HepG2 (cell line): ENCODE results near the gene YPEL3. TPM values are rescaled to one million over a fixed set of nuclear protein-coding genes. Genes with fewer than 3 reads are reported as not detected.
A peak's percentile ranks its signal among the peaks of the same experiment; 100 is the strongest.

Experiments used
- ELF3 ChIP-seq: IDR thresholded peaks from 2 replicates; pipeline ENCODE4 v1.6.1; 2016; ENCODE audit warnings: missing genetic modification reagents, missing compliant biosample characterization
- ERF ChIP-seq: IDR thresholded peaks from 2 replicates; pipeline ENCODE4 v1.6.1; 2018; ENCODE audit warnings: missing biosample characterization, missing genetic modification reagents
- NR2F6 ChIP-seq, 2 experiments: IDR thresholded peaks; 2 replicates each; pipeline ENCODE4 v1.6.1; 2016; ENCODE audit warnings: antibody characterized with exemption in 1 of 2, mild to moderate bottlenecking in 1 of 2
- PREB ChIP-seq: sonication (generic); formaldehyde crosslinking; IDR thresholded peaks from 2 replicates; pipeline ENCODE4 v1.4.0; 2020; ENCODE audit warnings: missing genetic modification reagents
- THAP8 ChIP-seq: sonication (generic); formaldehyde crosslinking; IDR thresholded peaks from 2 replicates; pipeline ENCODE4 v1.5.1; 2020; ENCODE audit warnings: missing genetic modification reagents, mild to moderate bottlenecking, borderline replicate concordance
- TSC22D2 ChIP-seq: sonication (generic); formaldehyde crosslinking; IDR thresholded peaks from 2 replicates; pipeline ENCODE4 v1.5.1; 2020; ENCODE audit warnings: missing genetic modification reagents, mild to moderate bottlenecking, borderline replicate concordance
- ZFP62 ChIP-seq: sonication (generic); formaldehyde crosslinking; IDR thresholded peaks from 2 replicates; pipeline ENCODE4 v1.4.0; 2020; ENCODE audit warnings: missing genetic modification reagents
- ZNF205 ChIP-seq: IDR thresholded peaks from 2 replicates; pipeline ENCODE4 v1.6.1; 2018; ENCODE audit warnings: missing biosample characterization, missing genetic modification reagents
- ZNF224 ChIP-seq: sonication (generic); formaldehyde crosslinking; IDR thresholded peaks from 2 replicates; pipeline ENCODE4 v1.5.0; 2020; ENCODE audit warnings: mild to moderate bottlenecking, missing genetic modification reagents
- ZNF256 ChIP-seq: sonication (generic); formaldehyde crosslinking; conservative IDR thresholded peaks from 2 replicates; pipeline ENCODE4 v1.4.0; 2020; ENCODE audit warnings: missing genetic modification reagents
- ZNF530 ChIP-seq: sonication (generic); formaldehyde crosslinking; IDR thresholded peaks from 2 replicates; pipeline ENCODE4 v1.5.0; 2020; ENCODE audit warnings: low read depth, mild to moderate bottlenecking, missing genetic modification reagents
- ZNF558 ChIP-seq: sonication (generic); formaldehyde crosslinking; IDR thresholded peaks from 2 replicates; pipeline ENCODE4 v1.9.0; 2022; ENCODE audit warnings: mild to moderate bottlenecking, missing genetic modification reagents, borderline replicate concordance
- ZNF646 ChIP-seq: sonication (generic); formaldehyde crosslinking; IDR thresholded peaks from 2 replicates; pipeline ENCODE4 v1.9.0; 2021; ENCODE audit warnings: mild to moderate bottlenecking, missing genetic modification reagents
- ZNF713 ChIP-seq: sonication (generic); formaldehyde crosslinking; IDR thresholded peaks from 2 replicates; pipeline ENCODE4 v1.4.0; 2020; ENCODE audit warnings: mild to moderate bottlenecking, missing genetic modification reagents
- ZNF800 ChIP-seq: sonication (generic); formaldehyde crosslinking; IDR thresholded peaks from 2 replicates; pipeline ENCODE4 v1.4.0; 2020; ENCODE audit warnings: missing genetic modification reagents
- polyA plus RNA-seq, 8 experiments: library from polyadenylated mRNA; depleted of rRNA in 3 of 8; stranded (reverse) in 7 of 8; unstranded in 1 of 8; fragments of >200 nt; fragmentation: Illumina TruSeq in 4 of 8; extraction: Trizol in 4 of 8; gene quantifications; 2 replicates each; pipeline versions ENCODE4 v1.2.1 to v1.2.3, GENCODE V29; 2011 to 2016; ENCODE audit warnings: low read depth in 4 of 8, missing spikeins in 1 of 8, mixed read lengths in 1 of 8; ENCODE audit not compliant: insufficient read depth in 1 of 8
- total RNA-seq, 5 experiments: library from RNA; depleted of rRNA; stranded (reverse); fragments of >200 nt; fragmentation: Illumina TruSeq; extraction: Trizol; gene quantifications; 2 replicates each; pipeline ENCODE4 v1.2.3, GENCODE V29; 2016; ENCODE audit warnings: low read depth in 1 of 5

The YPEL3 gene
- total and polyA plus RNA-seq, 2 of the 13 experiments (the other 11 are each of a cell fraction or from before 2014, with no cell fraction given) = 5.4 to 47.0 TPM

- TF ChIP-seq ZNF205 (CRISPR knock-in tag) (0 out of 2 replicates have a peak, but pooled peaks have one; percentile 56), ZNF224 (CRISPR knock-in tag) (0 out of 2 replicates have a peak, but pooled peaks have one; percentile 14), PREB (CRISPR knock-in tag) (no peak), ZNF558 (CRISPR knock-in tag) (no peak; the same call in 1 of the 2 replicates), ZNF256 (CRISPR knock-in tag) (no peak), TSC22D2 (CRISPR knock-in tag) (no peak; the same call in none of the 2 replicates), THAP8 (no peak), ZFP62 (no peak), ZNF713 (CRISPR knock-in tag) (no peak), ELF3 (CRISPR knock-in tag) (peak; percentile 99), ZNF530 (CRISPR knock-in tag) (no peak), ZNF800 (CRISPR knock-in tag) (peak; percentile 21; the same call in 1 of the 2 replicates), ERF (CRISPR knock-in tag) (peak; percentile 92), ZNF646 (CRISPR knock-in tag) (no peak), NR2F6 (IDR thresholded peaks at IDR 0.05) (peak; percentile 89), NR2F6 (CRISPR knock-in tag; IDR thresholded peaks at IDR 0.05) (peak; percentile 97)
These were observed 43.8 kb upstream of the YPEL3 start (continued) for GRCh38 chr16:30139583-30140481.
